Measurements from ENCODE around the gene ATG13.

The ATG13 gene

GRCh38 chr11:46607516-46607915 lies 9.8 kb upstream of the ATG13 start:
- DNase-seq (ENCODE audit: low spot score): no peak

GRCh38 chr11:46609386-46609785 lies 8.0 kb upstream of the ATG13 start:
- DNase-seq (ENCODE audit: low spot score): no peak

- DNase-seq (ENCODE audit: low spot score): no peak
Observed at GRCh38 chr11:46611526-46612304, 5.6 kb upstream of the ATG13 start.

- no peak for DNase-seq (ENCODE audit: low spot score)
Observed at GRCh38 chr11:46612326-46612725, 5.0 kb upstream of the ATG13 start.

GRCh38 chr11:46615756-46616155 lies 1.6 kb upstream of the ATG13 start:
- DNase-seq (ENCODE audit: low spot score): no peak

GRCh38 chr11:46616551-46617133 lies 711 bp upstream of the ATG13 start:
- no peak for DNase-seq (ENCODE audit: low spot score)

GRCh38 chr11:46617972-46618314 lies 590 bp downstream of the ATG13 start:
- DNase-seq (ENCODE audit: low spot score): no peak

GRCh38 chr11:46618837-46619236 lies 1.5 kb downstream of the ATG13 start:
- no peak for DNase-seq (ENCODE audit: low spot score)

- no peak for DNase-seq (ENCODE audit: low spot score)
Observed at GRCh38 chr11:46625406-46625805, 8.1 kb downstream of the ATG13 start.

GRCh38 chr11:46628961-46629360 lies 11.6 kb downstream of the ATG13 start:
- DNase-seq (ENCODE audit: low spot score): no peak

- no peak for DNase-seq (ENCODE audit: low spot score)
Observed at GRCh38 chr11:46630237-46630636, 12.9 kb downstream of the ATG13 start.

GRCh38 chr11:46631676-46632075 lies 14.3 kb downstream of the ATG13 start:
- no peak for DNase-seq (ENCODE audit: low spot score)

GRCh38 chr11:46632502-46632901 lies 15.1 kb downstream of the ATG13 start:
- no peak for DNase-seq (ENCODE audit: low spot score)

- DNase-seq (ENCODE audit: low spot score): no peak
Observed at GRCh38 chr11:46633291-46634217, 16.2 kb downstream of the ATG13 start.

GRCh38 chr11:46635557-46636139 lies 18.3 kb downstream of the ATG13 start:
- DNase-seq (ENCODE audit: low spot score): no peak

- no peak for DNase-seq (ENCODE audit: low spot score)
Observed at GRCh38 chr11:46637546-46637945, 20.2 kb downstream of the ATG13 start.

GRCh38 chr11:46639197-46639839 lies 22.0 kb downstream of the ATG13 start:
- no peak for DNase-seq (ENCODE audit: low spot score)

GRCh38 chr11:46640036-46640788 lies 22.9 kb downstream of the ATG13 start:
- no peak for DNase-seq (ENCODE audit: low spot score)

- no peak for DNase-seq (ENCODE audit: low spot score)
Observed at GRCh38 chr11:46641639-46642038, 24.3 kb downstream of the ATG13 start.

- no peak for DNase-seq (ENCODE audit: low spot score)
Observed at GRCh38 chr11:46642627-46643335, 25.4 kb downstream of the ATG13 start.

- DNase-seq (ENCODE audit: low spot score): no peak
Observed at GRCh38 chr11:46643531-46643930, 26.2 kb downstream of the ATG13 start.
